ENCODE results near the gene PGM5. TPM values are rescaled to one million over a fixed set of nuclear protein-coding genes. Genes with fewer than 3 reads are reported as not detected.

PGM5 gene
- total RNA-seq, 2 donors from 2014 or later: 6.5 to 6.9 TPM

DNA sequence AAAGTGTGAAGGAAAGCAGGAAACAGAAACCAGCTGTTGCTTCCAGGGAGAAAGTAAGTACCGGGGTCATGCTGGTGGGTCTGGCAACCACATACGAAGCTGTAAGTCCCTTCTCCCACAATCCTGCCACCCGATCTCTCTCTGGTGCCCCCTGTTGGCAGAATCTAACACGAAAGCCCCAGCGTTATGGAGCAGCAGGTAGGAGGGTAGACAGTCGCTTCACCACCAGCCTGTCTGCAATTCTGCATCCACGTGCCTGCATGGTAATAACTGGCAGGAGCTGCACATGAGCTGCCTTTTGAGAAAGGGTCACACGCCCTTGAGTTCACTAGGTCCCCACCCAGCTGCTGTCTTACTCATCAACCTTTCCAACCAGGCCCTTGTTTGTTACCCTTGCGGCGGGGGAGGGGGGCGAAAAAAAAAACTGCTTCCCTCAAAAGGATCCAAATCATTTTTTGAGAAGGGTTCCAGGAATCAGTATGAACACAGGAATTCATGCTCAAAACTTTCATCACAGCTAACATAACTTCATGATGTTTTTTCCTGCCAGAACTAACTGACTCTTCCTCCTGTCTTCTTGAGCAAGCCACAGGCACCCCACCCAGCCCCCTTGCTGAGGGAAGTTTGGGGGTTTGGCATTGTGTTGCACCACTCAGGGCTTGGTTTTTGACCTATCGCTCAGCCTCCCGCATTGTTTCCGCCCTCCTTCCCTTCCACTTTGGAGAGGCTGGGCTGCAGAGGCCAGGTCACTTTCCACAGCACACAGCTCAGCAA is 203.8 kb downstream of the PGM5 start:
- no peaks in the 10 kb centered on the region for H3K4me1 ChIP-seq
- intact Hi-C loops (cut with DNase I): no loop called here
- DNase-seq (peak; percentile 34 to 61 (median 52)), ATAC-seq (peak; percentile 52)
- no peak overlapping the region for H3K27ac ChIP-seq
- H3K9me3 ChIP-seq: no peaks in the 10 kb centered on the region
- no peaks in the 10 kb centered on the region for H3K36me3 ChIP-seq (replicated peaks in 1 of 2; ENCODE audit: insufficient read depth in 1 of 2, low read depth in 2 of 2)
- 42 to 48% methylated on average over 12 to 14 of the region's 14 CpGs for WGBS, 2 donors
- no peak overlapping the region for H3K4me3 ChIP-seq
- H3K27me3 ChIP-seq: no peaks in the 10 kb centered on the region
- TF ChIP-seq, protein P1, sequence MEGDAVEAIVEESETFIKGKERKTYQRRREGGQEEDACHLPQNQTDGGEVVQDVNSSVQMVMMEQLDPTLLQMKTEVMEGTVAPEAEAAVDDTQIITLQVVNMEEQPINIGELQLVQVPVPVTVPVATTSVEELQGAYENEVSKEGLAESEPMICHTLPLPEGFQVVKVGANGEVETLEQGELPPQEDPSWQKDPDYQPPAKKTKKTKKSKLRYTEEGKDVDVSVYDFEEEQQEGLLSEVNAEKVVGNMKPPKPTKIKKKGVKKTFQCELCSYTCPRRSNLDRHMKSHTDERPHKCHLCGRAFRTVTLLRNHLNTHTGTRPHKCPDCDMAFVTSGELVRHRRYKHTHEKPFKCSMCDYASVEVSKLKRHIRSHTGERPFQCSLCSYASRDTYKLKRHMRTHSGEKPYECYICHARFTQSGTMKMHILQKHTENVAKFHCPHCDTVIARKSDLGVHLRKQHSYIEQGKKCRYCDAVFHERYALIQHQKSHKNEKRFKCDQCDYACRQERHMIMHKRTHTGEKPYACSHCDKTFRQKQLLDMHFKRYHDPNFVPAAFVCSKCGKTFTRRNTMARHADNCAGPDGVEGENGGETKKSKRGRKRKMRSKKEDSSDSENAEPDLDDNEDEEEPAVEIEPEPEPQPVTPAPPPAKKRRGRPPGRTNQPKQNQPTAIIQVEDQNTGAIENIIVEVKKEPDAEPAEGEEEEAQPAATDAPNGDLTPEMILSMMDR (IDR thresholded peaks at IDR 0.05): peak in 6 of 7 experiments; percentile 14 to 52 (median 40)
- no peak for TF ChIP-seq POLR2A (IDR thresholded peaks at IDR 0.05)

GRCh38 chr9:68562461-68562860 is 206.1 kb downstream of the PGM5 start:
- Histone ChIP-seq H3K9me3 (no peaks in the 10 kb centered on the region), H3K27me3 (no peaks in the 10 kb centered on the region), H3K4me3 (no peak overlapping the region), H3K36me3 (replicated peaks in 1 of 2; ENCODE audit: insufficient read depth in 1 of 2, low read depth in 2 of 2) (no peaks in the 10 kb centered on the region), H3K27ac (no peak overlapping the region), H3K4me1 (no peaks in the 10 kb centered on the region)
- DNase-seq (no peak), ATAC-seq (no peak)
- 44 to 49% methylated on average over 2 of the region's 2 CpGs for WGBS, 2 donors
- TF ChIP-seq, protein P1 (IDR thresholded peaks at IDR 0.05): no peak
- no peak for TF ChIP-seq POLR2A (IDR thresholded peaks at IDR 0.05)
- intact Hi-C loops (cut with DNase I): no loop called here

DNA sequence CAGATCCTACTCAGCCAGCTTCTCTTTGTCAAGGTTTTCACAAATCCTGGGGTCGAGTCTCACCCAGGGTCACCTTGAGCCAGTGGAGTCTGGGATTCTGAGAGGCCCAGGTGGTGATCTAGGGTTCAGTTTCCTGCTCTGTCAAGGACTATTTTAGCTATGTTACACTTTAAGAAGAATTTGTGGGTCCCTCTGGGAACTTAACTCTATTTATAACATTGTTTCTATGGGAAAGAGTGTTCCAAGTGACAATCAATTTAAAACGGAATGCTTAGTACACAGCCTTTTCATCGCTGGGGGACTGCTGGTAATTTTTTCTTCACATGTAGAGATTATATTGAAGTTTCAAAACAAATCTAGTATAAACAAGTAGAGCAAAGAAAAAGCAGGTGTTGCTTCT is 211.2 kb downstream of the PGM5 start:
- no peaks in the 10 kb centered on the region for H3K27me3 ChIP-seq
- intact Hi-C loops (cut with DNase I): no loop called here
- no peak overlapping the region for H3K4me3 ChIP-seq
- no peaks in the 10 kb centered on the region for H3K9me3 ChIP-seq
- ATAC-seq (no peak), DNase-seq (no peak)
- H3K27ac ChIP-seq: no peak overlapping the region
- WGBS, 2 donors: 60 to 65% methylated on average over 3 of the region's 3 CpGs
- no peaks in the 10 kb centered on the region for H3K36me3 ChIP-seq (replicated peaks in 1 of 2; ENCODE audit: insufficient read depth in 1 of 2, low read depth in 2 of 2)
- TF ChIP-seq, protein P1 (IDR thresholded peaks at IDR 0.05): no peak
- TF ChIP-seq POLR2A (IDR thresholded peaks at IDR 0.05): no peak
- no peaks in the 10 kb centered on the region for H3K4me1 ChIP-seq

- no peak for DNase-seq
- Histone ChIP-seq H3K4me3 (no peak overlapping the region), H3K27ac (no peak overlapping the region), H3K36me3 (replicated peaks in 1 of 2; ENCODE audit: insufficient read depth in 1 of 2, low read depth in 2 of 2) (no peaks in the 10 kb centered on the region), H3K9me3 (no peaks in the 10 kb centered on the region), H3K4me1 (no peaks in the 10 kb centered on the region), H3K27me3 (no peaks in the 10 kb centered on the region)
- intact Hi-C loops (cut with DNase I): no loop called here
- no peak for ATAC-seq
- WGBS, 2 donors: 41 to 47% methylated on average over 3 of the region's 3 CpGs
- TF ChIP-seq POLR2A (IDR thresholded peaks at IDR 0.05): no peak
- TF ChIP-seq, protein P1 (IDR thresholded peaks at IDR 0.05): peak in 2 of 7 experiments; percentile 4 to 13
Measured at GRCh38 chr9:68574150-68574549, 217.7 kb downstream of the PGM5 start.

DNA sequence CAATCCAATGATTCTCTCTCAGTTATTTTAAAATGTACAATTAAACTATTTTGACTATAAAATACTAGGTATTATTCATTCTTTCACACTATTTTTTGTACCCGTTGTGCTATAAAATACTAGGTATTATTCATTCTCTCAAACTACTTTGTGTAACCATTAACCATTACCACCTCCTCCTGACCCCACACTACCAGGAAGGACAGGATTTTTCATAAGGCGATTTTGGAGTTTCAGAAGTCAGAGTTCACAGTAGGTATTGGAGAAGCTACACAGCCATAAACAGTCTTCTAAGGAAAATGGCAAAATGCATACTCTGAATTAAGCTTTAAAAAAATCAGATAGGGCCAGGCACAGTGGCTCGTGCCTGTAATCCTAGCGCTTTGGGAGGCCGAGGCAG is 219.4 kb downstream of the PGM5 start:
- H3K9me3 ChIP-seq: no peaks in the 10 kb centered on the region
- no peaks in the 10 kb centered on the region for H3K4me1 ChIP-seq
- ATAC-seq: no peak
- DNase-seq: no peak
- no peak overlapping the region for H3K4me3 ChIP-seq
- TF ChIP-seq, protein P1 (IDR thresholded peaks at IDR 0.05): no peak
- H3K36me3 ChIP-seq (replicated peaks in 1 of 2; ENCODE audit: insufficient read depth in 1 of 2, low read depth in 2 of 2): no peaks in the 10 kb centered on the region
- WGBS, 2 donors: 50 to 51% methylated on average over 5 of the region's 5 CpGs
- no peak overlapping the region for H3K27ac ChIP-seq
- intact Hi-C loops (cut with DNase I): no loop called here
- no peaks in the 10 kb centered on the region for H3K27me3 ChIP-seq
